Femur (tissue), 1 donor: ENCODE measurements around the gene MSX2.

Experiments
- DNase-seq: peaks from one replicate; pipeline ENCODE4 v3.0.0-alpha.2; 2017

MSX2 gene

DNA sequence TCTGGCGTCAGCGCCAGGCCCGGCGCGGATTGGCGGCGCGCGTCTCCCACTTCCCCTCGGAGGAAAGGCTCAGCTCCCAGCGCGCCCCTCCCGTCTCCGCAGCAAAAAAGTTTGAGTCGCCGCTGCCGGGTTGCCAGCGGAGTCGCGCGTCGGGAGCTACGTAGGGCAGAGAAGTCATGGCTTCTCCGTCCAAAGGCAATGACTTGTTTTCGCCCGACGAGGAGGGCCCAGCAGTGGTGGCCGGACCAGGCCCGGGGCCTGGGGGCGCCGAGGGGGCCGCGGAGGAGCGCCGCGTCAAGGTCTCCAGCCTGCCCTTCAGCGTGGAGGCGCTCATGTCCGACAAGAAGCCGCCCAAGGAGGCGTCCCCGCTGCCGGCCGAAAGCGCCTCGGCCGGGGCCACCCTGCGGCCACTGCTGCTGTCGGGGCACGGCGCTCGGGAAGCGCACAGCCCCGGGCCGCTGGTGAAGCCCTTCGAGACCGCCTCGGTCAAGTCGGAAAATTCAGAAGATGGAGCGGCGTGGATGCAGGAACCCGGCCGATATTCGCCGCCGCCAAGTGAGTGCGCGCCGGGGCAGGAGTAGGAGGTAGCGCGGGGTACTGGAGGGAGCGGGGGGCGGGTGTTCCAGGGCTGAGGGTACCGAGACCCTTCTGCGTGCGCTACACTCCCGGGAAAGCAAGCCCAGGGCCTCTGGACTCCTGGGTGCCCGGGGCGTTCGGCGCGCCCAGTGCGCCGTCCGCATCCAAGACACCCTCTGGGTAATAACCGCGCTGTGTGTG lies at the start of gene MSX2:
Gene MSX2, plus strand, starts transcription at position 99 of the 777 bp plus-strand sequence. Its CDS starts 78 bp downstream, at position 177.
- peak; percentile 92 for DNase-seq

GRCh38 chr5:174675110-174675509 lies 49.3 kb upstream of the MSX2 start:
- no peak for DNase-seq

DNA sequence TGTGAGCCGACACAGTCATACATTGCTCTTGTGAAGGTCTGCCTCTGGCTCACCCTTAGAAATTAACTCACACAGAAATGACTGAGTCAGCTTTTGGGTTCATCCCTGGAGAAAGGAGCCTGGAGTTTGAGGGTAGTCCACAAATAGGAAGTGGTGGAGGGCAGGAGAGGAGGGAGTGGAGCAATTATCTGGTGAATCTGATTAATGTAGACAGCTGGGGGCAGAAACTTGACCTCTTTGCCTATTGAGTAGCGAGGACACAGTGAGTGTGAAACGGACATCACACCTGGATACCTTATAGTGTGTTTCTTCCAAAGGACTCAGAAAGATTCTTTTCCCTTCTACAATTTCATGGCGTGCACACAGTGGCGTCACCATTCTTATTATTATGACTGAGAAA lies 48.5 kb upstream of the MSX2 start:
- no peak for DNase-seq

- DNase-seq, result no peak
Measured at GRCh38 chr5:174678107-174678506, 46.3 kb upstream of the MSX2 start.

GRCh38 chr5:174680901-174681565 lies 43.3 kb upstream of the MSX2 start:
- DNase-seq, result no peak

- no peak for DNase-seq
Measured at GRCh38 chr5:174687503-174687902, 36.9 kb upstream of the MSX2 start.

GRCh38 chr5:174688441-174689354 lies 35.7 kb upstream of the MSX2 start:
- no peak for DNase-seq

- no peak for DNase-seq
Measured at GRCh38 chr5:174690271-174690670, 34.1 kb upstream of the MSX2 start.

GRCh38 chr5:174692381-174692780 lies 32.0 kb upstream of the MSX2 start:
- no peak for DNase-seq

GRCh38 chr5:174692982-174693422 lies 31.4 kb upstream of the MSX2 start:
- no peak for DNase-seq

DNA sequence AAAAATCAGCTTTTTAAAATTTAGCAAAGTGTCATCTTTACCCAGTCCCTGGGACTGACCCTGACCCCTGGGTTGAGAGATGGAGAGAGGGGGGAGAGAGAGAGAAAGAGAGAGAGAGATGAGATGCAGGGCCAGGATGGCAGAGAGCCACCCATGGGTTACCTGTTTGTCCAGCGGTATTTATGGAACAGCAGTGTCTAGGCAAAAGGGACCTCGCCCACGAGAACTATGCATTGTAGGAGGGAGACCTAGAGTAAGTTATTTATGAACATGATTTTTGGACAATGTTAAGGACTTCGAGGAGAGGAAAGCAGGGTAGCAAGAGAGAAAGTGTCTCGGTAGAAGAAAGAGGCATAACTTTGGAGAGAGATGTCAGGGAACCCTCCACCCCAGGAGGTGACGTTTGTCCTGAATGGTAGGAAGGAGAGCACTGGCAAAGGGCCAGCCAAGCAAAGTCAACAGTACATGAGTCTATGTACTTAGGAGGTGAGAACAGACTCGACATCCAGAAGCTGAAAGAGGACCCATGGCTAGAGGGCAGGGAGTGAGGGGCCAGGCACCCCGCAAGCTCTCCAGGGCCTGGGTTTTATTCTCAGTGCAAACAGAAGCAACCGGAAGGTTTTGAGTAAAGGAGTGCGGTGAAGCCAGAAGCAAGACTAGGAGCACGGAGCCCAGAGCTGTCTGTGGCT lies 30.5 kb upstream of the MSX2 start:
- no peak for DNase-seq

- no peak for DNase-seq
Measured at GRCh38 chr5:174694611-174695010, 29.8 kb upstream of the MSX2 start.

GRCh38 chr5:174698156-174698555 lies 26.2 kb upstream of the MSX2 start:
- DNase-seq, result no peak

DNA sequence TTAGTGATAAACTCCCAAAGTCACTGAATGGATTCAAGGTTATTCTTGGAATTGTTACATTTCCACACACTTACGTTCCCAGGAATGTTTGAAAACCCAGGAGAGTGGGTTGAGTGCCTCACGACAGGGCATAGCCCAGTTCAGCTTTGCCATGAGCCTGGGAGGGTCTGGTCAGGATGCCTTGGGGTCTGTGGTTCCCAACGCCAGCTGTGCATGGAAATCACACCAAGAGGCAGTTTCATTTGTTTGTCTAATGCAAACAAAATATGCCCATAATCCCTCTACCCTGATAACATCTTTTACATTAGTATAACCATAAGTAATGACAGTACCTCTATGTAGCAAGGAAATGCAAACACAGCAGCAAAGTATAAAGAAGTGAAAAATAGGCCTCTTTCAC lies 25.3 kb upstream of the MSX2 start:
- no peak for DNase-seq

DNA sequence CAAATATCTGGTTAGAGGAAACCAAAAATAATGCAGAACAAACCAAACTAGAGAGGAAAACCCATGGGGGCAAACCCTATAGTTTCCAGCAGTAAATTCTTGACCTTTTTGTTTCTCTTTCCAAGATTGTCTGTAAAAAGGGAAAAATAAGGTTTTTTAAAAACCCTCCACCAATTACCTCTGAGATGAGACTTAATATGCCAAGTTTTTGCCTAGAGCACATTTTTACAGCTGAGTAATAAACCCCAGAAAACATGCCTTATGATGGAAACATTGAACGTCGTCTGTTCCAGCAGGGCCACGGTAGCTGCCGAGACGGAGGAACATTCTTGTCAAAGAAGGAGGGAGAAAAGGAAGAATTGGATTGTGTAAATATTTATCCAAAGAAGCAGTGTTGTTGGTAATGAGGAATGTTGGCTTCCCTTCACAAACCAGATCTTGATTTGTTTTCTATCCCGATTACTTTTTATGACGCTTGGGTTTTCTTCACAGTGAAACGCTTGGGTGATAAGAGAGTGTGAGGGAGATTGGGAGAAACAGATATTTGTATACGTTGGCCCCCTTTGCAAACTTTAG lies 17.3 kb upstream of the MSX2 start:
- DNase-seq, result no peak

DNA sequence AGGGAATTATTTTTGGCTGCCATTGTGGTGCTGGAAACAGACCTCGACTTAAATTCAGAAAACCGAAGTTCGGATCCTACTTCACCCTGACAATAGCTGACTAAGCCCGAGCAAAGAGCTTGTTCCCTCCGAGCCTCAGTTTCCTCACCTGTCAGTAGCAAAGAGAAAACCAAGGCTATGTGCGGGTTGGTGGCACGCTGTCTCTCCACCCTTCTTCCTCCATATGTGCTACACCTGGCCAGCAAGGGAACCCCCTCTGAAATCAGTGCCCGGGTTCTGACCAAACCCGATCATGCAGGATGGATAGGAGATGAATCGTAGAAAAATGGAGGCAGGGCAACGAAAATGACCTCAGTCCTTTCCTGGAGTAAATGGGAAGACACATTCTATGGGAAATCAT lies 16.7 kb upstream of the MSX2 start:
- DNase-seq, result no peak

DNA sequence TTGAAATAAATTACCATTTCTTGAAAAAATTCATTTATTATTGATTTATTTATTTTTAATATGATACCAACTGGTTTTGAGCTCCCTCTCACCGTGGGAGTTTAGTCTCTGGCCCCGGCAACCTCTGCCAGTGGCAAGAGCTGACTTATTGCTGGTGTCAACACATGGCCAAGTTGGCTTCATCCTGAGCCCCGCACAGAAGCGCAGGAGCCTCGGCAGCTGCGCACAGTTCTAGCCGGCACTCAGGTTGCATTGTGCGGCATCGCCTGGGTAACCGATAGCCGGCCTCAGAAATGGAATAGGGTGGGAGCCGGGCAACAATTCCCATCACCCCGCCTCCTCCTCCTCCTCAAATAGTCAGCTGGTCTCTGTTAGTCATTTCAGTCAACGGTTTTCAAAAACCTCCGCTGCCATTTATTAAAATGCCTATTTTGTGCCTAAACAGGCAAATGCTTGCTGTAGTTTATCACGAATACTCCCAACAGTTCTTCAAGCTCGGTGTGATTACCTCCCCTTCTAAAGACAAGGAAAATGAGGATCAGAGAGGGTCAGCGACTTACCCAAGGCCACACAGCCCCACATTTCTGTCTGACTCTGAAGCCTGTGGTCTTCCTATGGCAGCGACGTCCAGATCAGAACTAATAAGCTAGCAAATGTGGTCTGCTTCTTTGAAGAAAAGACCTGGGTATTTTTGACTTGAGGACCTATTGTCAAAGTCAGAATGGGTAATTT lies 15.7 kb upstream of the MSX2 start:
- DNase-seq, result no peak

GRCh38 chr5:174714751-174715150 lies 9.6 kb upstream of the MSX2 start:
- no peak for DNase-seq

- DNase-seq, result no peak
Measured at GRCh38 chr5:174715804-174716203, 8.6 kb upstream of the MSX2 start.

- no peak for DNase-seq
Measured at GRCh38 chr5:174717826-174718455, 6.4 kb upstream of the MSX2 start.
